ENCODE measurements around the gene FASTK.

The FASTK gene

GRCh38 chr7:151033864-151034249 is 46.8 kb downstream of the FASTK start:
- no peak for TF ChIP-seq CTCF (IDR thresholded peaks at IDR 0.05)

- TF ChIP-seq CTCF (IDR thresholded peaks at IDR 0.05): no peak
Observed at GRCh38 chr7:151032936-151033863, 47.4 kb downstream of the FASTK start.

GRCh38 chr7:151031011-151031410 is 49.6 kb downstream of the FASTK start:
- TF ChIP-seq CTCF (IDR thresholded peaks at IDR 0.05): no peak

GRCh38 chr7:151028948-151029501 is 51.6 kb downstream of the FASTK start:
- TF ChIP-seq CTCF (IDR thresholded peaks at IDR 0.05): no peak

GRCh38 chr7:151028131-151028947 is 52.3 kb downstream of the FASTK start, which contains the start of gene ABCB8:
Gene ABCB8 (plus strand): TSS chr7:151028450. CDS start chr7:151028516, 66 bp downstream.
- TF ChIP-seq CTCF (IDR thresholded peaks at IDR 0.05): peak; percentile 56
